ENCODE measurements around the gene ABLIM2. TPM values are rescaled to one million over a fixed set of nuclear protein-coding genes. Genes with fewer than 3 reads are reported as not detected.
"Not testable (repeated sequence)": the region's sequence is repeated elsewhere in the genome, so short reads cannot be mapped to it uniquely, and the experiment has no call there.

The ABLIM2 gene
- total RNA-seq, 2 donors from 2014 or later = 0.34 to 0.60 TPM

DNA sequence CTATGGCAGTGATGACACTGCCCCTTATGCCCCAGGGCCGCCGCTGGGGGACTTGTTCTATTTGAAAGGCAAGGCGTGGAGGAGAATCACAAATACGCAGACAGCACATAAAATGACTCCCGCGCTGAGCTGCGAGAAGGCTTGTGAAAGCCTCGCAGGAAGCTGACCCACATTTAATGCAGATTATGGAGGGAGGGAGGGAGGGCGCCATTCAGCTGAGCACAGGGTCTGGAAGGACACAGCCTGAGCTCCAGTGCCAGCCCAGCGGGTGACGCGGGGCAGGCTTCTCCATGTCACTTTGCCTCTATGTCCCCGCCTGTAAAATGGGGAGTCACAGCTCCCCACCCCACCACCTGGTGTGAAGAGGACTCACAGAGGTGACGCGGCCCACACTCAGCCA lies 14.3 kb downstream of the ABLIM2 start:
- ATAC-seq (replicated peaks in 1 of 2) = no peak
- Mint-ChIP-seq H3K4me3 (no peak overlapping the region), H3K36me3 (ENCODE audit: insufficient read depth in 2 of 2) (peaks cover 3 to 5% of the 10 kb centered on the region in 2 donors), H3K9me3 (peaks cover 3% of the 10 kb centered on the region in 2 donors), H3K27me3 (ENCODE audit: low read depth) (peaks cover 7% of the 10 kb centered on the region), H3K4me1 (ENCODE audit: low read depth) (no peaks in the 10 kb centered on the region), H3K27ac (no peak overlapping the region)
- DNase-seq = no peak

GRCh38 chr4:8143392-8144140 lies 15.0 kb downstream of the ABLIM2 start:
- Mint-ChIP-seq H3K9me3 (peaks cover 3 to 4% of the 10 kb centered on the region in 2 donors), H3K27ac (no peak overlapping the region), H3K36me3 (ENCODE audit: insufficient read depth in 2 of 2) (peaks cover 3 to 6% of the 10 kb centered on the region in 2 donors), H3K4me3 (no peak overlapping the region), H3K27me3 (ENCODE audit: low read depth) (peaks cover 7% of the 10 kb centered on the region), H3K4me1 (ENCODE audit: low read depth) (no peaks in the 10 kb centered on the region)
- DNase-seq (no peak), ATAC-seq (replicated peaks in 1 of 2) (no peak)

GRCh38 chr4:8142556-8142955 lies 16.1 kb downstream of the ABLIM2 start:
- DNase-seq = no peak
- Mint-ChIP-seq H3K4me3 (no peak overlapping the region), H3K36me3 (ENCODE audit: insufficient read depth in 2 of 2) (peaks cover 3 to 6% of the 10 kb centered on the region in 2 donors), H3K4me1 (ENCODE audit: low read depth) (no peaks in the 10 kb centered on the region), H3K27me3 (ENCODE audit: low read depth) (peaks cover 7% of the 10 kb centered on the region), H3K27ac (no peak overlapping the region), H3K9me3 (peaks cover 3 to 8% of the 10 kb centered on the region in 2 donors)
- ATAC-seq (replicated peaks in 1 of 2) = no peak

- peaks cover 3 to 8% of the 10 kb centered on the region in 2 donors for H3K9me3 Mint-ChIP-seq
- peaks cover 7% of the 10 kb centered on the region for H3K27me3 Mint-ChIP-seq (ENCODE audit: low read depth)
- H3K36me3 Mint-ChIP-seq (ENCODE audit: insufficient read depth in 2 of 2) = peaks cover 3 to 6% of the 10 kb centered on the region in 2 donors
- no peak overlapping the region for H3K4me3 Mint-ChIP-seq
- no peak for DNase-seq
- no peak for ATAC-seq (replicated peaks in 1 of 2)
- no peaks in the 10 kb centered on the region for H3K4me1 Mint-ChIP-seq (ENCODE audit: low read depth)
- H3K27ac Mint-ChIP-seq = no peak overlapping the region
These were observed 16.7 kb downstream of the ABLIM2 start for GRCh38 chr4:8141935-8142334.

DNA sequence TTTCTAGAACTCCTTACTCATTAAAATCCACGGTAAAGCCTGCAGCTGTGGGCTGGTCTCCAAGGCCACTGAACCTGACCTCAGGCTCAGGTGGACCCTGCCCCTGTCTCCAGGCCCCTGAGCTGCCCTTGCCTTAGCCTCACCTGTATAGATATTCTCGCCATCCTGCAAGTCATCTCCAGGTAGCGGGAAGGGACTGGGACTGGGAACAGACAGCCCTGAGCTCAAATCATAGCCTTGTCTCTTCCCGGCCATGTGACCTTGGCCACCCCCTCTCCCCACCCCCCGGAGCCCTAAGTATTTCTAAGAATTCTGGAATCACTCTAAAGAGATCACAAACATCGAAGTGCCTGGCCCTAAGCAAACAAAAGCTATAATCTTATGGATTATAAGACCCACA lies 17.7 kb downstream of the ABLIM2 start:
- H3K4me3 Mint-ChIP-seq = no peak overlapping the region
- ATAC-seq (replicated peaks in 1 of 2) = no peak
- H3K9me3 Mint-ChIP-seq = peaks cover 3 to 8% of the 10 kb centered on the region in 2 donors
- no peak for DNase-seq
- H3K36me3 Mint-ChIP-seq (ENCODE audit: insufficient read depth in 2 of 2) = peaks cover 3 to 6% of the 10 kb centered on the region in 2 donors
- H3K27ac Mint-ChIP-seq = no peak overlapping the region
- H3K27me3 Mint-ChIP-seq (ENCODE audit: low read depth) = peaks cover 6% of the 10 kb centered on the region
- no peaks in the 10 kb centered on the region for H3K4me1 Mint-ChIP-seq (ENCODE audit: low read depth)

DNA sequence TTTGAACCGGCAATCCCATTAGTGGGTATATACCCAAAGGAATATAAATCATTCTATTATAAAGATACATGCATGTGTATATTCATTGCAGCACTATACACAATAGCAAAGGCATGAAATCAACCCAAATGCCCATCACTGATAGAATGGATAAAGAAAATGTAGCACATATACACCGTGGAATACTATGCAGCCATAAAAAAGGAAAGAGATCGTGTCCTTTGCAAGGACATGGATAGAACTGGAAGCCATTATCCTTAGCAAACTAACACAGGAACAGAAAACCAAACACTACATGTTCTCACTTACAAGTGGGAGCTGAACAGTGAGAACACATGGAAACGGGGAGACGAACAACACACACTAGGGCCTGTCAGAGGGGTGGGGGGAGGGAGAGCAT lies 18.9 kb downstream of the ABLIM2 start:
- not testable (repeated sequence) for ATAC-seq (replicated peaks in 1 of 2); H3K36me3 Mint-ChIP-seq (ENCODE audit: insufficient read depth in 2 of 2); DNase-seq; H3K4me3 Mint-ChIP-seq; H3K27ac Mint-ChIP-seq; H3K9me3 Mint-ChIP-seq; H3K27me3 Mint-ChIP-seq (ENCODE audit: low read depth); H3K4me1 Mint-ChIP-seq (ENCODE audit: low read depth)

- Mint-ChIP-seq H3K27me3 (ENCODE audit: low read depth) (no peaks in the 10 kb centered on the region), H3K9me3 (peaks cover 3 to 8% of the 10 kb centered on the region in 2 donors), H3K36me3 (ENCODE audit: insufficient read depth in 2 of 2) (peaks cover 3 to 6% of the 10 kb centered on the region in 2 donors), H3K4me1 (ENCODE audit: low read depth) (no peaks in the 10 kb centered on the region), H3K4me3 (no peak overlapping the region), H3K27ac (no peak overlapping the region)
- ATAC-seq (replicated peaks in 1 of 2) = no peak
- DNase-seq = no peak
These were observed 21.5 kb downstream of the ABLIM2 start for GRCh38 chr4:8136972-8137710.

GRCh38 chr4:8136529-8136928 lies 22.1 kb downstream of the ABLIM2 start:
- Mint-ChIP-seq H3K36me3 (ENCODE audit: insufficient read depth in 2 of 2) (peaks cover 3 to 6% of the 10 kb centered on the region in 2 donors), H3K9me3 (peaks cover 3 to 8% of the 10 kb centered on the region in 2 donors), H3K27ac (no peak overlapping the region), H3K27me3 (ENCODE audit: low read depth) (no peaks in the 10 kb centered on the region), H3K4me3 (no peak overlapping the region), H3K4me1 (ENCODE audit: low read depth) (no peaks in the 10 kb centered on the region)
- ATAC-seq (replicated peaks in 1 of 2) (no peak), DNase-seq (no peak)

DNA sequence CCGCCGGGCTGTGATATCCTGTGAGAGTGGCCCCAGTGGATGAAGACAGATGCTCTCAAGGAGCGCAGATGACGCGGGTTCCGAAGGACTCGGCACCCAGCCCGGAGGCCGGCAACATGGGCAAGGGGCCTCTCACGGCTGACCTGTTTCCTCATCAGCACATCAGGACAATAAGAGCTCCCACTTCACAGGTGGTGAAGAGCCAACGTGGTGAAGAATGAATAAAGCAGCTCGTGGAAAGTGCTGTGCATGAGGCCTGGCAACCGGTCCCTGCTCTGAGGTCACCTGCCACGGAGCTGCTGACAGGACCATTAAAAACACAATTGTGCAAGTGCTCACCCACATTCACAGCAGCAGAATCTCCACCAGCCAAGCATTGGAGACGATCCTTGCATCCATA lies 22.9 kb downstream of the ABLIM2 start:
- Mint-ChIP-seq H3K36me3 (ENCODE audit: insufficient read depth in 2 of 2) (peaks cover 3 to 6% of the 10 kb centered on the region in 2 donors), H3K27ac (no peak overlapping the region), H3K27me3 (ENCODE audit: low read depth) (no peaks in the 10 kb centered on the region), H3K9me3 (peaks cover 3 to 8% of the 10 kb centered on the region in 2 donors), H3K4me3 (no peak overlapping the region), H3K4me1 (ENCODE audit: low read depth) (no peaks in the 10 kb centered on the region)
- ATAC-seq (replicated peaks in 1 of 2) (no peak), DNase-seq (no peak)

DNA sequence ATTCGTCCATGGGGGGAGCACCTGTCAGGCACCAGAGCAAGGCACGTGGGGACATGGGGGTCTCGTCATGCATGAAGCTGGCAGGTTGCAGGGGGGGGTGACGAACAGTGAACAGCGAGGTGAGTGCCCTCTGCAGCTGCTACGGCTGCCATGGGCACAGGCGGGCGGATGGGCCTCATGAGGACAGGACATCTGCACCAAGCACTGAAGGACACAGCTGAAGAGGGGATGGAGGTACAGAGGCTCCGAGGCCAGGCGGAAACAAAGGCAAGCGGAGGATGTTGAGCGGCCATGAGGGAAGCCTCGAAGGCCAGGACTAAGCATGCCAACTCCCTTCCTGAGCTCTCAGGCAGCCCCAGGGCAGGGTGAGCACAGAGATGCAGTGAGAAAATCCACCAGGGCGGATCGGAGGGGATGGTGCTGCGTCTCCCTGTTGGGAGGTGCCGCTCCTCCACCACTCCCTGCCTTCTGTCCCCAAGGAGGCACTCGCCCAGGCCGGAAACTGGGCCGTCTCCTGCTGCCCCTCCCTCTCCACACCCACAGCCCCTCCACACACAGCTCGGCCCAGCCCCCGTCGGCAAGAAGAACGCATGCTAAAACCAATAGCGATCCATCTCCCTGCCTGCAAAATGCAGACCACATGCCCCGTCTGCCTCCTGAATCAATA lies 24.6 kb downstream of the ABLIM2 start:
- ATAC-seq (replicated peaks in 1 of 2) (no peak), DNase-seq (no peak)
- Mint-ChIP-seq H3K4me3 (no peak overlapping the region), H3K27me3 (ENCODE audit: low read depth) (no peaks in the 10 kb centered on the region), H3K27ac (no peak overlapping the region), H3K36me3 (ENCODE audit: insufficient read depth in 2 of 2) (no peaks in the 10 kb centered on the region), H3K4me1 (ENCODE audit: low read depth) (no peaks in the 10 kb centered on the region), H3K9me3 (peaks cover 0 to 4% of the 10 kb centered on the region in 2 donors)

DNA sequence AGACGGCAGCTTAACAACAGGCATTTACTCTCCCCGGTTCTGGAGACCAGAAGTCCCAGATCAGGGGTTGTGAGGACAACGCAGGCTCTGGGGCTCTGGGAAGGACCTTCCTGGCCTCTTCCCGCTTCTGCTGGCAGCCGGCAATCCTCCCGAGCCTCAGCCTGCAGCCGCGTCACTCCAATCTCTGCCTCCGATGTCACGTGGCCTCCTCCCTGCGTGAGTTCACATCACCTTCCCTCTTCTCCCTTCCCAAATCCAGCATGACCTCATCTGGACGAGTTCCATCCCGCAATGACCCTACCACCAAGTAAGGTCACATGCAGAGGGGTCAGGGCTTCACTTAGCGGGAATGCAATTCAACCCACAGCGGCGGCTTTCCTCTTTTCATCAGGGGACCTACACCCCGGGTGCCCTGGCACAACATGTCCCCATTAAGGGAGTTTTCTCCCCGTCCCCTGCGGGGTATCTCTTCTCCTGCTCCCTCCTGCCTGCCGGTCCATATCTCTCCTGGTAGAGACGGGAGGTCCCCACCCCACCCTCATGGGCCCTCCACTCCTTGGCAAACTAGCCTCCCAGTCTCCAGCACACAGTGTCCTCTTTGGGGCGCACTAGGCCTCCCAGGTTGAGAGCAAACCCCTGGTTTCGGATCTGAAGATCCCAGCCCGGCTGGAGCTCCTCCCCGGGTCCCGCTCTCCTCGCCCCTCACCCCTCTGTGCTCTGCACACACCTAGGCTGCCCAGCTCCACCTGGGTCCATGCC lies 25.5 kb downstream of the ABLIM2 start:
- Mint-ChIP-seq H3K27ac (no peak overlapping the region), H3K36me3 (ENCODE audit: insufficient read depth in 2 of 2) (no peaks in the 10 kb centered on the region), H3K4me1 (ENCODE audit: low read depth) (no peaks in the 10 kb centered on the region), H3K4me3 (no peak overlapping the region), H3K27me3 (ENCODE audit: low read depth) (no peaks in the 10 kb centered on the region), H3K9me3 (no peaks in the 10 kb centered on the region)
- DNase-seq (no peak), ATAC-seq (replicated peaks in 1 of 2) (no peak)

- Mint-ChIP-seq H3K9me3 (no peaks in the 10 kb centered on the region), H3K27me3 (ENCODE audit: low read depth) (no peaks in the 10 kb centered on the region), H3K27ac (no peak overlapping the region), H3K4me1 (ENCODE audit: low read depth) (no peaks in the 10 kb centered on the region), H3K4me3 (no peak overlapping the region), H3K36me3 (ENCODE audit: insufficient read depth in 2 of 2) (no peaks in the 10 kb centered on the region)
- DNase-seq (no peak), ATAC-seq (replicated peaks in 1 of 2) (no peak)
These were observed 26.2 kb downstream of the ABLIM2 start for GRCh38 chr4:8132400-8132799.

- DNase-seq (no peak), ATAC-seq (replicated peaks in 1 of 2) (no peak)
- Mint-ChIP-seq H3K27ac (no peak overlapping the region), H3K4me1 (ENCODE audit: low read depth) (no peaks in the 10 kb centered on the region), H3K27me3 (ENCODE audit: low read depth) (no peaks in the 10 kb centered on the region), H3K4me3 (no peak overlapping the region), H3K9me3 (no peaks in the 10 kb centered on the region), H3K36me3 (ENCODE audit: insufficient read depth in 2 of 2) (no peaks in the 10 kb centered on the region)
These were observed 26.8 kb downstream of the ABLIM2 start for GRCh38 chr4:8131826-8132225.

All from activated T-cell treated with anti-CD3 and anti-CD28 coated beads, Interleukin-2, amount 50 U/mL, for 72 hours (primary cell).